Activated CD8-positive, alpha-beta T cell treated with anti-CD3 and anti-CD28 coated beads for 36 hours (primary cell): ENCODE results near the gene TNK2. TPM values are rescaled to one million over a fixed set of nuclear protein-coding genes. Genes with fewer than 3 reads are reported as not detected.

Experiments used
- ATAC-seq: fragments of 200-7000 bp; cut with Tn5 transposase; one replicate; pipeline ENCODE4 v1.10.0; 2021; ENCODE audit warnings: mild to moderate bottlenecking, moderate library complexity
- CTCF ChIA-PET: fragments of 350-600 bp; sonication (Branson Sonifier 250); formaldehyde crosslinking; loops from one replicate; lab custom pipeline; 2021; ENCODE audit warnings: antibody characterized with exemption; lab: Charles Lee
- POLR2A ChIA-PET: fragments of 350-600 bp; sonication (Branson Sonifier 250); formaldehyde crosslinking; loops from one replicate; lab custom pipeline; 2021; ENCODE audit warnings: antibody characterized with exemption; lab: Charles Lee
- DNase-seq: peaks from one replicate; pipeline ENCODE4 v3.0.0-alpha.2; 2020
- H3K27ac Mint-ChIP-seq: one replicate; pipeline ENCODE4 v1.8.0; 2021; ENCODE audit warnings: mild to moderate bottlenecking, mixed read lengths
- H3K27me3 Mint-ChIP-seq: one replicate; pipeline ENCODE4 v1.8.0; 2021; ENCODE audit warnings: mixed read lengths
- H3K36me3 Mint-ChIP-seq: one replicate; pipeline ENCODE4 v1.8.0; 2021; ENCODE audit warnings: low read depth, mixed read lengths
- H3K4me1 Mint-ChIP-seq: one replicate; pipeline ENCODE4 v1.8.0; 2021; ENCODE audit warnings: low read depth, mixed read lengths
- H3K4me3 Mint-ChIP-seq: one replicate; pipeline ENCODE4 v1.8.0; 2021; ENCODE audit warnings: mild to moderate bottlenecking, moderate library complexity, mixed read lengths
- H3K9me3 Mint-ChIP-seq: one replicate; pipeline ENCODE4 v1.8.0; 2021; ENCODE audit warnings: mixed read lengths
- CTCF ChIP-seq: fragments of 200-600 bp; IDR thresholded peaks from one replicate; pipeline ENCODE4 v1.8.0; 2022; ENCODE audit warnings: antibody characterized with exemption, mild to moderate bottlenecking
- intact Hi-C: fragments of 100-400 bp; cut with micrococcal nuclease; formaldehyde crosslinking; loops from one replicate; pipeline ENCODE4 v1.10.0; 2022
- total RNA-seq, 2 experiments: library from RNA; stranded (reverse); gene quantifications; one replicate each; pipeline ENCODE4 v1.2.3, GENCODE V29; 2021

TNK2 gene
- total RNA-seq, 2 experiments from 2014 or later, result 41.9 to 43.0 TPM

- Mint-ChIP-seq H3K36me3 (peaks cover 2% of the 10 kb centered on the region), H3K27me3 (no peaks in the 10 kb centered on the region), H3K9me3 (no peaks in the 10 kb centered on the region), H3K4me3 (no peak overlapping the region), H3K4me1 (no peaks in the 10 kb centered on the region), H3K27ac (no peak overlapping the region)
- ChIA-PET POLR2A (no interaction called here), CTCF (interaction anchor here (1.1 kb wide), 1 partner anchor 37 kb away, joined by 4 read pairs; no protein-coding TSS in a partner anchor)
- DNase-seq (no peak), ATAC-seq (no peak)
- TF ChIP-seq CTCF, result no peak
- intact Hi-C loops, result no loop called here
Observed at GRCh38 chr3:195931582-195932273, 23.4 kb upstream of the TNK2 start.

GRCh38 chr3:195929452-195929851, 21.1 kb upstream of the TNK2 start:
- ATAC-seq (no peak), DNase-seq (no peak)
- Mint-ChIP-seq H3K4me3 (no peak overlapping the region), H3K4me1 (no peaks in the 10 kb centered on the region), H3K27me3 (no peaks in the 10 kb centered on the region), H3K9me3 (no peaks in the 10 kb centered on the region), H3K36me3 (peaks cover 2% of the 10 kb centered on the region), H3K27ac (no peak overlapping the region)
- no peak for TF ChIP-seq CTCF
- ChIA-PET POLR2A (interaction anchor here (0.6 kb wide), 1 partner anchor 507 kb away, joined by 3 read pairs; no protein-coding TSS in a partner anchor), CTCF (no interaction called here)
- intact Hi-C loops, result no loop called here

GRCh38 chr3:195921334-195921791, 13.0 kb upstream of the TNK2 start:
- no peak for TF ChIP-seq CTCF
- intact Hi-C loops, result no loop called here

GRCh38 chr3:195918176-195918575, 9.8 kb upstream of the TNK2 start:
- Mint-ChIP-seq H3K27ac (no peak overlapping the region), H3K36me3 (no peaks in the 10 kb centered on the region), H3K4me1 (peaks cover 9% of the 10 kb centered on the region), H3K9me3 (no peaks in the 10 kb centered on the region), H3K4me3 (no peak overlapping the region), H3K27me3 (no peaks in the 10 kb centered on the region)
- intact Hi-C loops, result no loop called here
- ATAC-seq (no peak), DNase-seq (no peak)
- no peak for TF ChIP-seq CTCF
- ChIA-PET POLR2A (no interaction called here), CTCF (interaction anchor here (1.2 to 7.7 kb wide), 5 partner anchors 24 to 60 kb away, joined by 5 to 155 read pairs (median 9); no protein-coding TSS in a partner anchor)

More at GRCh38 chr3:195921334-195921791, 13.0 kb upstream of the TNK2 start:
- ATAC-seq (no peak), DNase-seq (no peak)
- H3K9me3 Mint-ChIP-seq, result no peaks in the 10 kb centered on the region
- POLR2A ChIA-PET, result no interaction called here
- no peaks in the 10 kb centered on the region for H3K4me1 Mint-ChIP-seq
- H3K27me3 Mint-ChIP-seq, result no peaks in the 10 kb centered on the region
- H3K4me3 Mint-ChIP-seq, result no peak overlapping the region
- no peaks in the 10 kb centered on the region for H3K36me3 Mint-ChIP-seq
- CTCF ChIA-PET, result interaction anchor here (0.9 to 1.3 kb wide), 3 partner anchors 9 to 174 kb away, joined by 3 to 4 read pairs (median 4); no protein-coding TSS in a partner anchor
- H3K27ac Mint-ChIP-seq, result no peak overlapping the region

- Mint-ChIP-seq H3K4me3 (no peak overlapping the region), H3K9me3 (no peaks in the 10 kb centered on the region), H3K4me1 (peaks cover 9% of the 10 kb centered on the region), H3K36me3 (no peaks in the 10 kb centered on the region), H3K27me3 (no peaks in the 10 kb centered on the region), H3K27ac (no peak overlapping the region)
- DNase-seq (no peak), ATAC-seq (no peak)
- no peak for TF ChIP-seq CTCF
- ChIA-PET CTCF (interaction anchor here (0.8 to 7.7 kb wide), 4 partner anchors 15 to 65 kb away, joined by 3 to 155 read pairs (median 71); no protein-coding TSS in a partner anchor), POLR2A (no interaction called here)
- intact Hi-C loops, result no loop called here
Observed at GRCh38 chr3:195916991-195917390, 8.6 kb upstream of the TNK2 start.
